Peyer's patch (tissue), 4 donors: Measurements from ENCODE around the gene FBXO42.

Experiments used
- POLR2A ChIP-seq, 2 donors: fragments of 450-650 bp; IDR thresholded peaks; one replicate each; pipeline ENCODE4 v1.5.1; 2017; ENCODE audit warnings: antibody characterized with exemption in 2 of 2, mild to moderate bottlenecking in 2 of 2, moderate library complexity in 2 of 2
- TF ChIP-seq, protein P1 (sequence below), 6 experiments: fragments of 450-650 bp in 4 of 6; fragments of 200-600 bp in 2 of 6; sonication (generic) in 1 of 6; IDR thresholded peaks; one replicate each; pipeline ENCODE4 v1.5.1; 2017 to 2019; ENCODE audit warnings: antibody characterized with exemption in 6 of 6, mild to moderate bottlenecking in 3 of 6, moderate library complexity in 1 of 6

GRCh38 chr1:16232316-16232710 lies 120.0 kb downstream of the FBXO42 start:
- TF ChIP-seq, protein P1, sequence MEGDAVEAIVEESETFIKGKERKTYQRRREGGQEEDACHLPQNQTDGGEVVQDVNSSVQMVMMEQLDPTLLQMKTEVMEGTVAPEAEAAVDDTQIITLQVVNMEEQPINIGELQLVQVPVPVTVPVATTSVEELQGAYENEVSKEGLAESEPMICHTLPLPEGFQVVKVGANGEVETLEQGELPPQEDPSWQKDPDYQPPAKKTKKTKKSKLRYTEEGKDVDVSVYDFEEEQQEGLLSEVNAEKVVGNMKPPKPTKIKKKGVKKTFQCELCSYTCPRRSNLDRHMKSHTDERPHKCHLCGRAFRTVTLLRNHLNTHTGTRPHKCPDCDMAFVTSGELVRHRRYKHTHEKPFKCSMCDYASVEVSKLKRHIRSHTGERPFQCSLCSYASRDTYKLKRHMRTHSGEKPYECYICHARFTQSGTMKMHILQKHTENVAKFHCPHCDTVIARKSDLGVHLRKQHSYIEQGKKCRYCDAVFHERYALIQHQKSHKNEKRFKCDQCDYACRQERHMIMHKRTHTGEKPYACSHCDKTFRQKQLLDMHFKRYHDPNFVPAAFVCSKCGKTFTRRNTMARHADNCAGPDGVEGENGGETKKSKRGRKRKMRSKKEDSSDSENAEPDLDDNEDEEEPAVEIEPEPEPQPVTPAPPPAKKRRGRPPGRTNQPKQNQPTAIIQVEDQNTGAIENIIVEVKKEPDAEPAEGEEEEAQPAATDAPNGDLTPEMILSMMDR (IDR thresholded peaks at IDR 0.05) = no peak
- no peak for TF ChIP-seq POLR2A (IDR thresholded peaks at IDR 0.05)
